ENCODE results near the gene RNF182. TPM values are rescaled to one million over a fixed set of nuclear protein-coding genes. Genes with fewer than 3 reads are reported as not detected.

Gene RNF182
- total RNA-seq, 2 donors from 2014 or later: 3.2 TPM; not detected in 1

DNA sequence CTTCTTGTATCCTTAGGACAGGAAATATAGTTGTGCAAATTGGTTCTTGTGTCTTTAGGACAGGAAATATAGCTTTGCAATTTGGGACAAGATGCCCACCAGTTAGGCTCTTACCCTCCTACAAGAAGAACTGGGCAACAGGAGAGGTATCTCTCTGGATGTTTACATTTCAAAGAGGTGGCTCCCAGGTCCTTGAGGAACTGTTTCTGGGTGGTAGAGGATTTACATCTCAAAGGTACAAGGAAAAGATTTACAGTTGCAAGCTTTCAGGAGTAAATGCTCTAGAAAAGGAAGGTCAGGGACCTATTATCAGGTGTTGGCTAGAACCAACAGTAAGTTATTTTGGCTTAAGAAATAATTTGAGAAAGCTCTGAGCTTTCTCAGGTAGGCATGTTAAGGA is 19.2 kb downstream of the RNF182 start:
- TF ChIP-seq POLR2A (IDR thresholded peaks at IDR 0.05) (no peak), POLR2AphosphoS5 (IDR thresholded peaks at IDR 0.05) (no peak)
- TF ChIP-seq, protein P1, sequence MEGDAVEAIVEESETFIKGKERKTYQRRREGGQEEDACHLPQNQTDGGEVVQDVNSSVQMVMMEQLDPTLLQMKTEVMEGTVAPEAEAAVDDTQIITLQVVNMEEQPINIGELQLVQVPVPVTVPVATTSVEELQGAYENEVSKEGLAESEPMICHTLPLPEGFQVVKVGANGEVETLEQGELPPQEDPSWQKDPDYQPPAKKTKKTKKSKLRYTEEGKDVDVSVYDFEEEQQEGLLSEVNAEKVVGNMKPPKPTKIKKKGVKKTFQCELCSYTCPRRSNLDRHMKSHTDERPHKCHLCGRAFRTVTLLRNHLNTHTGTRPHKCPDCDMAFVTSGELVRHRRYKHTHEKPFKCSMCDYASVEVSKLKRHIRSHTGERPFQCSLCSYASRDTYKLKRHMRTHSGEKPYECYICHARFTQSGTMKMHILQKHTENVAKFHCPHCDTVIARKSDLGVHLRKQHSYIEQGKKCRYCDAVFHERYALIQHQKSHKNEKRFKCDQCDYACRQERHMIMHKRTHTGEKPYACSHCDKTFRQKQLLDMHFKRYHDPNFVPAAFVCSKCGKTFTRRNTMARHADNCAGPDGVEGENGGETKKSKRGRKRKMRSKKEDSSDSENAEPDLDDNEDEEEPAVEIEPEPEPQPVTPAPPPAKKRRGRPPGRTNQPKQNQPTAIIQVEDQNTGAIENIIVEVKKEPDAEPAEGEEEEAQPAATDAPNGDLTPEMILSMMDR (IDR thresholded peaks at IDR 0.05): no peak
- H3K4me1 ChIP-seq (replicated peaks): no peaks in the 10 kb centered on the region

DNA sequence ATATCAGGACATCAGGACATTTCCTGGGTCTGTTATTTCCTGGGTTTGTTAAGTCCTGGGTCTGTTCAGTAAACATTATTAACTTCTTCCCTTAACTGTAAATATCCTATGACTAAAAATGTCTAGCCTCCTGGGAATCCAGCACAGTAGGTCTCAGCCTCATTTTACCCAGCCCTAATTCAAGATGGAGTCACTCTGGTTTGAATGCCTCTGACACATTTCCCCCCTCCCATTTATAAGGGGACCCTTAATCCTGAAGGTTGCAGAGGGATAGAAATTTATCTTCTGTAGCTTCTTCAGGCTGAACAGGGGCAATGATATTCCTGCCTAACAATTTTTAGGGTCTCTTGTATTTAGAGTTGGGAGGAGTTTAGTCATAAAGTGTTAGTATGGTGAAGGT is 21.8 kb downstream of the RNF182 start:
- intact Hi-C loops (cut with DNase I): no loop called here
- Histone ChIP-seq H3K4me1 (replicated peaks) (no peaks in the 10 kb centered on the region), H3K4me3 (no peak overlapping the region), H3K27ac (no peak overlapping the region), H3K9me3 (no peaks in the 10 kb centered on the region), H3K27me3 (replicated peaks; ENCODE audit: insufficient read depth) (no peaks in the 10 kb centered on the region), H3K36me3 (no peaks in the 10 kb centered on the region)
- DNase-seq (ENCODE audit: low spot score): no peak
- TF ChIP-seq POLR2AphosphoS5 (IDR thresholded peaks at IDR 0.05): no peak
- TF ChIP-seq, protein P1 (IDR thresholded peaks at IDR 0.05): no peak
- TF ChIP-seq POLR2A (IDR thresholded peaks at IDR 0.05): no peak

More for the DNA sequence above, 19.2 kb downstream of the RNF182 start:
- no peak overlapping the region for H3K4me3 ChIP-seq
- H3K9me3 ChIP-seq: no peaks in the 10 kb centered on the region
- DNase-seq (ENCODE audit: low spot score): no peak
- no peaks in the 10 kb centered on the region for H3K36me3 ChIP-seq
- H3K27ac ChIP-seq: no peak overlapping the region
- H3K27me3 ChIP-seq (replicated peaks; ENCODE audit: insufficient read depth): no peaks in the 10 kb centered on the region
- intact Hi-C loops (cut with DNase I): no loop called here

DNA sequence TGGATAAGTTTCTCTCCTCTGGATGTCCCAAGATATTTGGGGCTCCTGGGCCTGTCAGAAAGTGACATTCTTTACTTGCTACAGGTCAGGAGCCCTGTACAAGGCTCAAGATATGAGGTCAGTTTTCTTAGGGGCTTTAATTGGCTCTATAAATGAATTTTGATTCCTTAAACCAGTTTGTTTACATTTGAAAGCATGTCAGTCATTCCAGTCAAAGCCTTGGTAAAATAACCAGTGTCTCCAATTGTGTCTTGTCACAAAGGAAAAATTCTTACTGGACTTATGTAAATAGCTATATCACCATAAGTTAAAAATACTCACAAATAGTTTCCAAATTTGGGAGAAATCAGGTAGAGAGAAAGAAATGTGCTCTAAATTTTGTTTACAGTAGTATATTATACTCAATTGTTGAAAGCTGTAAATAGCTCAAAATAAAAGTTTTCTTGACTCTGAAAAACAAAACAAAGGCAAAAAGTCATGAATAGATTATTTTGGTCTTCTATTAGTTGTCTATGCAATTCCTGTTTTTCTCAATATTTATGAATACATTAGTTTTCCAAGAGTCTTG is 22.9 kb downstream of the RNF182 start:
- TF ChIP-seq, protein P1 (IDR thresholded peaks at IDR 0.05): no peak
- TF ChIP-seq POLR2A (IDR thresholded peaks at IDR 0.05) (no peak), POLR2AphosphoS5 (IDR thresholded peaks at IDR 0.05) (no peak)
- Histone ChIP-seq H3K27ac (no peak overlapping the region), H3K9me3 (no peaks in the 10 kb centered on the region), H3K36me3 (no peaks in the 10 kb centered on the region), H3K4me3 (no peak overlapping the region), H3K27me3 (replicated peaks; ENCODE audit: insufficient read depth) (no peaks in the 10 kb centered on the region), H3K4me1 (replicated peaks) (no peaks in the 10 kb centered on the region)
- no peak for DNase-seq (ENCODE audit: low spot score)
- intact Hi-C loops (cut with DNase I): no loop called here

DNA sequence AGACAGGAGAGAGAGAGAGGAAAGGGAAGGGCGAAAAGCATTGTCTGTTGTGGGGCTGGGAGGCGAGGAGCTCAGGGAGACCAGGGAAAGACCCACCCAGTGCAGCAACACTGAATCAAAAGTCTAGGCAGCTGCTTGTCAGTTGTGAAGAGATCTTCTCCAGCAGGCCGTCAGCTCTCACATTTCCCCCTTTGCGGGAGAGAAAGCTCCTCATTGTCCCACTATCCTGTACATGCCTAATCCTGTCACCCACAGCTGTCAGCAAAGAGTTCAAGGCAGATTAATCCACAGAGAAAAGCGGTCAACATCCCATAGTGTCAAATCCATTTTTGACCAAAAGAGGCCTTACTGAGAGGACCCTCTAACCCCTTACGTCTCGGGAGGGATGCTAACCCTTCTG is 27.3 kb downstream of the RNF182 start:
- 75% methylated on average over 7 of the region's 7 CpGs for WGBS
- intact Hi-C loops (cut with DNase I): no loop called here
- Histone ChIP-seq H3K4me1 (replicated peaks) (no peaks in the 10 kb centered on the region), H3K27me3 (replicated peaks; ENCODE audit: insufficient read depth) (no peaks in the 10 kb centered on the region), H3K36me3 (no peaks in the 10 kb centered on the region), H3K9me3 (no peaks in the 10 kb centered on the region), H3K27ac (no peak overlapping the region), H3K4me3 (no peak overlapping the region)
- DNase-seq (ENCODE audit: low spot score): no peak
- no peak for TF ChIP-seq POLR2A (IDR thresholded peaks at IDR 0.05)
- TF ChIP-seq POLR2AphosphoS5 (IDR thresholded peaks at IDR 0.05): no peak
- TF ChIP-seq, protein P1 (IDR thresholded peaks at IDR 0.05): no peak

DNA sequence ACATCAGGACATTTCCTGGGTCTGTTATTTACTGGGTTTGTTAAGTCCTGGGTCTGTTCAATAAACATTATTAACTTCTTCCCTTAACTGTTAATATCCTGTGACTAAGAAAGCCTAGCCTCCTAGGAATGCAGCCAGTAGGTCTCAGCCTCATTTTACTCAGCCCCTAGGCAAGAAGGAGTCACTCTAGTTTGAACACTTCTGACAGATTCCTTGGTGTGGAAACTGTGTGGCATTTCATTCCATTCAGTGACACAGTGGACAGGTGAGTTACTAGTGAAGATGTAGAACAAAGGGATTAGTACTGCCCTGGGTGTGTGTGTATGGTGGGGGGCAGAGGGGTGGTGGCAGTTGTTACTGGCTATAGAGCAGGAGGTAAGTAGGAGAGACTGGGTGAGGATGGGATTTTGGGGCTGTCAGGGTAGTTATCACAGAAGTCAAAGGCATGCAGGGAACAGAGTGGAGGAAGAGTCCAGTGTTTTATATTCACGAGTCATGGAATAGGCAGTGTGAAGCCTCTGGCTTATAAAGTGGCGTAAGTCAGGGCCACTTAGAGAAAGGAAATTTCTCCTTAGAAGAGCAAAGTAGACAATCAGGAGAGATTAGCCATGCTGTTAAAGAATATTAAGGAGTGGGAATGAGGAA is 28.4 kb downstream of the RNF182 start:
- Histone ChIP-seq H3K4me1 (replicated peaks) (no peaks in the 10 kb centered on the region), H3K27ac (no peak overlapping the region), H3K36me3 (no peaks in the 10 kb centered on the region), H3K4me3 (no peak overlapping the region), H3K27me3 (replicated peaks; ENCODE audit: insufficient read depth) (no peaks in the 10 kb centered on the region), H3K9me3 (no peaks in the 10 kb centered on the region)
- TF ChIP-seq POLR2AphosphoS5 (IDR thresholded peaks at IDR 0.05): no peak
- no peak for TF ChIP-seq POLR2A (IDR thresholded peaks at IDR 0.05)
- TF ChIP-seq, protein P1 (IDR thresholded peaks at IDR 0.05): no peak
- intact Hi-C loops (cut with DNase I): no loop called here
- DNase-seq (ENCODE audit: low spot score): no peak
- WGBS: 90% methylated on average over 2 of the region's 2 CpGs

Data from prostate gland (tissue), 2 donors.